GM21825 (cell line): ENCODE measurements around the gene LAMP5.

Experiments used
- ATAC-seq: cut with Tn5 transposase; IDR thresholded peaks from one replicate; pipeline ENCODE4 v1.9.1; 2021; ENCODE audit warnings: mild to moderate bottlenecking, moderate library complexity; ENCODE audit not compliant: unreplicated experiment

LAMP5 gene

DNA sequence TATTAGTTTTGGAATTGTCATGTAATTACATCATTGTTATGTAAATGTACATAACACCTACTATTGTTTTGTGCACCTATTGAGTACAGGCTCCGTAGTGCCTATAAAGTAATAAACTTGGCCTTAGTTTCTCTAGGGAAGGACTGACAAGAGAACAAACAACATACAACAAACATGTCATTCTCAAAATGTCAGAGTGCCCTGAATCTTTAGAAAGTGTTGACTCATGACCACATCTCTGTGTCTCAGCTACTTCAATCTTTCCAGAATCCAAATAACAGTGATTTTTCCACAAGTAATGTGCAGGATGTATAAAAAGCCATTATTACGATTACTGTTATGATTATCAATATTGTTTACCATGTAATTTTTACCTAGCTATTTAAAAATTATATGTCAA lies 17.2 kb downstream of the LAMP5 start:
- ATAC-seq, result no peak

- ATAC-seq, result no peak
These were observed 17.9 kb downstream of the LAMP5 start for GRCh38 chr20:9532069-9532838.

GRCh38 chr20:9534025-9534424 lies 19.6 kb downstream of the LAMP5 start:
- ATAC-seq, result no peak

GRCh38 chr20:9535449-9535848 lies 21.1 kb downstream of the LAMP5 start:
- no peak for ATAC-seq

DNA sequence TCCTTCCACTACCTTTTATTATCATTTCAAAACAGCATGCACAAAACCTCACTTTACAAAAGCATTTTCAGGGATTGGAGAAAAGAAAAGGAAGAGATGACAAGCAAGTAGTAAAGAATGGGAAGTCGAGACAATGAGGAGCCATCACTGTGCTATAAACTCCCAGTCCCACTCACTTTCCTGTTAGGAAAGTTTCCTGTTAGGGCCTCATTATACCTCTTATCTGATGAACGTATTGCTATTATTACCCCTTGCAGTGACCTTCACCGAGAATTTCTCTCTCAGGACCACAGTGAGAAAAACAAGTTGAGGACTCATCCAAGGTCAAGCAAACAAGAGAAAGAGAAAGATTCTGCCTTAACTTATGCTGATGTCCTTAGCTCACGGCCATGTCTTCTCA lies 28.8 kb downstream of the LAMP5 start:
- no peak for ATAC-seq

DNA sequence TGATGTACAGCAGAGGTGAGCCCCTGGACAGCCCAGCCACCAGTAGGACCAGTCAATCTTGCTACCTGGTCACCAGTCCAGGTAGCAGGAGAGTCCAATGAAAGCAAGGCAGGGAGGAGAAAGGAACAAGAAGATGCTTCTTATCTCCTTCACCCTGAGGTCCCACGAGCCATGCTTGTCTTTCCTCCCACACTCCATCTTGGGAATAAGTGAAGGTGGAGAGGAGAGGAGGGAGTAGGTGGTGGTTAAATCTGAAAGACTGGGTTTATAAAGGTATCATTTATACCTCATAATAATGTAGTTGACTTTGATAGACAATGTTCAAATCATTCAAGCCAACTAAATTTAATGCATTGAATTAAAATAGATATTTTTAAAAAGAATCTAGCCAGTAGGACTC lies 35.9 kb downstream of the LAMP5 start:
- ATAC-seq, result no peak

GRCh38 chr20:9550871-9551270 lies 36.5 kb downstream of the LAMP5 start:
- ATAC-seq, result no peak

- ATAC-seq, result no peak
These were observed 37.6 kb downstream of the LAMP5 start for GRCh38 chr20:9551808-9552550.

- no peak for ATAC-seq
These were observed 41.4 kb downstream of the LAMP5 start for GRCh38 chr20:9555781-9556180.

DNA sequence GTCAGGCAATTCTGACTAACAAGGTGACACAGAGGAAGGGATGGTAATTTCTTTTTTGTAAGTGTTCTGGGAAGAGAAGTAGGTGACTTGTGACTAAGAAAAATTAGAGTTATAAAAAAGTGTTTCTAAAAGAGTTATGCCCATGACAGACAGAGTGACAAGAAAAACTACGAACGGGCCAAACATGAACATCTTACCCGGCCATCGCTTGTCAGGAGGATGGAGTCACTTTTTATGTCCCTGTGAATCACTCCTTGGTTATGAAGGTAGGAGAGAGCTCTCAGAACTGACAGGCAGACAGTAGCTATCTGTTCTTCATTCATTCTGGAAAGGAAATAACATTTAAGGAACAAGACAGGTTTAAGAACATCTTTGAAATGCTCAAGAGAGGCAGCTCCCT lies 43.0 kb downstream of the LAMP5 start:
- no peak for ATAC-seq

- ATAC-seq, result no peak
These were observed 51.6 kb downstream of the LAMP5 start for GRCh38 chr20:9565910-9566550.

DNA sequence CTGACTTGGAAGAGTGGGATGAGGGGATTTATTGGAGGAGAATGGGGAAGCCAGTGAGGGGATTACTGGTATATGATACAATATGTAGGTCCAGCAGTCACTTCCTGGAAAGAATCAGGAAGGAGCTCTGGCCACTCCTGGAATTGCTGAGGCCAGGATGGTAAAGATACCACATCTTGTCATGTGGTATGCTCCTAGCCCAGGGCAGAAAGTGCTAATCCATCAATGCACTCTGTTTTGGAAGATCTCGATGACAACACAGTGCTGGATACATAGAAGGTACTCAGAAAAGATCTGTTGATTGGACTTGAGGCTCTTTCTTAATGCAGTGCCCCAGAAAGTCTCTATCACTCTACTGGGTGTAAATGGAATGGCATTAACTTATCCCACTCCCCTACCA lies 52.6 kb downstream of the LAMP5 start:
- no peak for ATAC-seq

- ATAC-seq, result no peak
These were observed 56.2 kb downstream of the LAMP5 start for GRCh38 chr20:9570612-9571011.

- ATAC-seq, result no peak
These were observed 57.4 kb downstream of the LAMP5 start for GRCh38 chr20:9571783-9572182.

DNA sequence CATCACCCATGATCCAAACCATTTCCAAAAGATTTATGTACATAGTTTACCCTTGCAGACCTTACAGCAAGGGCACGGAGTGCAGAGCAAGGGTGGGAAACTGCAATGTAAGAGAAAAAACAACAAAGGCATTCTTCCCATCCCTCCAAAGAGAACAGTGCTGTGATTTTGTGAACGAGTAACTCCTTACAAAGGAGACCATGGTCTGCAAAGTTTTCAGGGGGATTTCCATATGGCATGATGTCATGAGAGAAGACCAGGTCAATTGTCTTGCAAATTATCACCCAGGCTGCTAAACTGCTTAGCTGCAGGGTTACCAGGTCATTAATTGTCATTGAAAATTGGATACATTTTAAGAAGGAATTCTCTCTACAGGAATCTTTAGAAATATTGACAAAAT lies 58.3 kb downstream of the LAMP5 start:
- no peak for ATAC-seq

- ATAC-seq, result no peak
These were observed 59.2 kb downstream of the LAMP5 start for GRCh38 chr20:9573335-9574151.

GRCh38 chr20:9574181-9574580 lies 59.8 kb downstream of the LAMP5 start:
- ATAC-seq, result no peak

GRCh38 chr20:9574776-9575175 lies 60.4 kb downstream of the LAMP5 start:
- no peak for ATAC-seq

DNA sequence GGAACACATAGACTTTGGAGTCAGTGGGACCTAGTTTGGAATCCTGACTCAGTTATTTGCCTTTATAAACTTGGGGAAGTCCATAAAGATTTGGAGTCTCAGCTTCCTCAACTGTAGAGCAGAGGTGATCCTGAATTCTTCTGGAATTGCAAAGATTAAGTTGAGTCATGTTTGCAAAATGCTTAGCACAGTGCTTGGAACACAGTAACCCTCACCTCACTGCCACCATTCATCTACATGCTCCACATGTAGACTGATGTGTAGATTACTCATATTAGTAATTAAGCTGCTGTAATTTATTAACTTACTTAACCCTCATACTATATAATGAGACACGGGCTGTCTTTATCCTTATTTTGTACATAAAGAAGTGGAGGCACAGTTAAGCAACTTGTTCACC lies 61.4 kb downstream of the LAMP5 start:
- no peak for ATAC-seq

GRCh38 chr20:9576695-9577094 lies 62.3 kb downstream of the LAMP5 start:
- ATAC-seq, result no peak

GRCh38 chr20:9577397-9577796 lies 63.0 kb downstream of the LAMP5 start:
- no peak for ATAC-seq
